GM19372 (cell line): Measurements from ENCODE around the gene MORC3.
"Not testable (repeated sequence)": the region's sequence is repeated elsewhere in the genome, so short reads cannot be mapped to it uniquely, and the experiment has no call there.

Experiments used
- ATAC-seq: cut with Tn5 transposase; IDR thresholded peaks from one replicate; pipeline ENCODE4 v1.9.1; 2021; ENCODE audit warnings: mild to moderate bottlenecking, low read depth, moderate library complexity; ENCODE audit not compliant: unreplicated experiment

Gene MORC3

DNA sequence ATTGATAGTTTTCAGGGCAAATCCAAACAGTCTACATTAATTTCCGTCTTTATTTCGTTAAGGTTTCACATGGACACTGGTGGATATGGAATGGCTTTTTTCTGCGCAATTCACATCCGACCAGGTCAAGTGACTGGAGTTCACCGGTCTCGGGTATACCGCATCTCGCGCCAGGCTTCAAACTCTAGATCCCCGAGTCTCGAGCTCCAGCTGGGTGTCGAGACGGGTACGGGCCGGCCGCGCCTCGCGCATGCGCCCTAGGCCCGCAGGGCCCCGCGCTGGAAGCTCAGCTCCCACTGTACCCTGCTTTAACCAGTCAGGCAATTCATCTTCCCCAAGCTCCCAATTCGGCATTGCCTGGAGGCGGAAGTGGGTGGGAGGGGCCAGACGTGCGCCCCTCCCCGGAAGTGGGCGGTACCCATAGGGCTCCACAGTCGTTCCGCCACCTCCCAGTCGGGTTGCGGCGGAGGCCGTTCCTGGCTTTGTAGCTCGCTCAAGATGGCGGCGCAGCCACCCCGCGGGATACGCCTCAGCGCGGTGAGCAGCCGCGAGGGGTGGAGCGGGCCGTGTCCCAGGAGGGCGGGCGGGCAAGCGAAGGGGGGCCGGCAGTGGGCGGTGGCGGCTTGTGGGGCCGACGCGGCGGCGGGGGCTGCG, at the start of gene MORC3:
Gene MORC3 (plus strand): TSS at position 431 of the 654 bp plus-strand sequence. CDS start 68 bp downstream, at position 499.
- ATAC-seq = peak; percentile 80

DNA sequence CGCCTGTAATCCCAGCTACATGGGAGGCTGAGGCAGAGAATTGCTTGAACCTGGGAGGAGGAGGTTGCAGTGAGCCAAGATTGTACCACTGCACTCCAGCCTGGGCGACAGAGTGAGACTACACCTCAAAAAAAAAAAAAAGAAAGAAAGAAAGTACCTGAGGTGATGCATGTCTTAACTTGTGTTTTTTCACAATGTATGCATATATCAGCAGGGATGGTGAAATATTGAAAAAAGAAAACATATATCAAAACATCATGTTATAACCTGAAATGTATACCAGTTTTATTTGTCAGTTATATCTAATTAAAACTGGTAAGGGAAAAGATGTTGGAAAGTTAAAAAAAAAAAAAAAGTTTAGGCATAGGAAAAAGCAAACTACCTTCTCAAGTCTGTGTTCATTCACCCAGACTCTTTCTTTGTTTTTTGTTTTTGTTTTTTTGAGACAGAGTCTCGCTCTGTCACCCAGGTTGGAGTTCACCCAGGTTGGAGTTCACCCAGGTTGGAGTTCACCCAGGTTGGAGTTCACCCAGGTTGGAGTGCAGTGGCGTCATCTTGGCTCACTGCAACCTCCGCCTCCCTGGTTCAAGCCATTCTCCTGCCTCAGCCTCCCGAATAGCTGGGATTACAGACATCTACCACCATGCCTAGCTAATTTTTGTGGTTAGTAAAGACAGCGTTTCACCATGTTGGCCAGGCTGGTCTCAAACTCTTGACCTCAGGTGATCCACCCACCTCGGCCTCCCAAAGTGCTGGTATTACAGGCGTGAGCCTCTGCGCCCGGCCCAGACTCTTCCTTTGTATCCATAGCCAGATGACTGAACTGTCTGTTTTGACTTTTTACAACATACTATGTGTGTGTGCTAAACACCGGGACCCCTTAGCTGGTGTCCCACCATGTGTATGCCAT, 49.0 kb upstream of the MORC3 start:
- ATAC-seq = not testable (repeated sequence)

DNA sequence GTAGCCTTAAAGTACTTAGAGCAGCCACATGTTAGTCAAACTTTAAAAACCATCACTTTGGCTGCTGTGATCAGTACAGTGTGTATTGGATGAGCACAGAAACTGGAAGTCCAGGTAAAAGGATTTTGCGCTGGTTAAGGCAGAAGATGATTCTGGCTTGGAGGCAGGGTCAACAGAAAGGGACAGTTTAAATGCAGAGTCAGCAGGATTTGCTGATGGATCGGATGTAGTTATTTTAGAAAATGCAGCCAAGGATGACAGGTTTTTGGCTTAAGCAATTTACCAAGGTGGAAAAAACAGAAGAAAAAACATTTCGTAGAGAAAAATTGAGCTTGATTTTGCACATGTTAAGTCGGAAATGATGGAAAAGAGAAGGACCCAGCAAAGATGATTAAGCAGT, 45.9 kb upstream of the MORC3 start:
- ATAC-seq = no peak

GRCh38 chr21:36282568-36283230, 37.3 kb upstream of the MORC3 start:
- ATAC-seq = no peak

DNA sequence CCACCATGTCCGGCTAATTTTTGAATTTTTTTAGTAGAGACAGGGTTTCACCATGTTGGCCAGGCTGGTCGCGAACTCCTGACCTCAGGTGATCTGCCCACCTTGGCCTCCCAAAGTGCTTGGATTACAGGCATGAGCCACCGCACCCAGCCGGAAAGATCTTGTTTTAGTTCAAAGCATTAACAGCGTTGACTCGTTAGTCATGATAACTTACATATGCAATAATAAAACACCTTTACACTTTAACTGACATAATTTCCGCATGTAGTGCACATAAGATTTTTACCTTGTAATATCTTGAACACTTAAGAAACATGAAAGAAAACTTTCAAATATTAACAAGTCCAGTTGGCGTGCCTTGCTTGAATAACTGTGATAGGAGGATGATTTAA, 36.8 kb upstream of the MORC3 start:
- ATAC-seq = not testable (repeated sequence)

DNA sequence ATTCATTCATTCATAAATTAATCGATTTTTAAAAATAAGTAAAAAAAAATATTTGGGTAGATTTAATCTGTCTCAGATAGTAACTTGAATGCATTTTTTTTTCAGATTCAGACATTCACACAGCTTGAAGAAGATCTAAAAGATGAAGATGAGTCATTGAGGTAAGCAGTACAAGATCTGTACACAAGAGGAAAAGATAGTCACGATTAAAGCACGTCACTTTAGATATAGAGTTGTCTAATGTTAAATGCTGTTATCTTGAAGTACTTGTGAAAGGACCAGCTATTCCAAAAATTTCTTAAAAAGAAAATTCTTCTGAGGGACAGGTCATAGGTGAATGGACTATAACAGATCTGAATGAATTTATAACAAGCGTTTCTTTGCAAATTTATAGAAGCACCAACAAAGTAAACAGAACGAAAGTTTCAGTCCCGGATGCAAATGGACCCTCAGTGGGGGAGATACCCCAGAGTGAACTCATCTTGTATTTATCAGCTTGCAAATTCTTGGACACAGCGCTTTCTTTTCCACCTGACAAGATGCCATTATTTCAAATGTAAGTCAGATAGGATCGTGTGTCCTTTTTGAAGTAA, 31.2 kb upstream of the MORC3 start:
- ATAC-seq = no peak

DNA sequence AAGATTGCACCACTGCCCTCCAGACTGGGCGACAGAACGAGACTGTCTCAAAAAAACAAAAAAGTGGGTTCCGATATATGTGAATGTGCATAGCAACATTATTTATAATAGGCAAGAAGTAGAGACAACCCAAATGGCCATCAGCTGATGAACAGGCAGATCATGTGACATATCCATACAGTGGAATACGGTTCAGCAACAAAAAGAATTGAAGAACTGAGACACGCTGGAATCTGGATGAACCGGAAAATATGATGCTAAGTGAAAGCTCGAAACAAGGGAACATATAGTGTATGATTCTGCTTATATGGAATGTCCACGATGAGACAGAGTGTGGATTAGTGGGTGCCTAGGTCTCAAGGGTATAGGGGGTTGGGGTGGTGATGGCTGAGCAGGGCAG, 28.5 kb upstream of the MORC3 start:
- no peak for ATAC-seq

GRCh38 chr21:36297406-36297937, 22.5 kb upstream of the MORC3 start:
- no peak for ATAC-seq

DNA sequence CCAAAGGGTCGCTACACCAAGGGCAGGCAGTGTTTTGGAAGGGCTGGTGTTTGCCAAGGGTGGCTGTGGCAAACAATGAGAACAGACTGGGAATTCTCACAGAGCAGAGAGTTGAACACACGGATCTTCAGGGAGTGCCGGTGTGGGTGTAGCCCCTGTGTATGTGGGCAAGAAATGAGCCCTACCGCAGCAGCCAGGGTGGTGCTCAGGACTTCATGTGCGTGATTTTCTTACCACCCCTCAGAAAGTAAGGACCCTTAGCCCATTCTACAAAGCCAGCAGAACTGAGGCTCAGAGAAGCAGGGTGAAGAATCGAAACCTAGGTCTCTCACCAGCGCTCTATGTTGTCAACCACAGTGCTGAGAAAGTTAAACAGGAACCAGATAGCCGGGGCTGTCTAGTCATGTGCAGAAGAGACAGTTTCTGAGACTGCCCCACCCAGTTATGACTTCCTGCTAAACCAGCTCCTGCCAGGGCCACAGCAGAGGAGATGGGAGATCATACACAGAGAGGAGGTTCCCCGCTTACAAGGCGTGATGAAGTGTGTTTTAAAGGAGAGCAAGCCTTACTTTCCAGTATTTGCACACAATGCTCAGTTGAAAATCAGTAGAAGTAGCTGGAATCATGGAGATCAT, 21.9 kb upstream of the MORC3 start:
- peak; percentile 98 for ATAC-seq

- no peak for ATAC-seq
Measured at GRCh38 chr21:36306872-36307534, 13.0 kb upstream of the MORC3 start.

- ATAC-seq = peak; percentile 75
Measured at GRCh38 chr21:36310016-36310415, 10.0 kb upstream of the MORC3 start.

DNA sequence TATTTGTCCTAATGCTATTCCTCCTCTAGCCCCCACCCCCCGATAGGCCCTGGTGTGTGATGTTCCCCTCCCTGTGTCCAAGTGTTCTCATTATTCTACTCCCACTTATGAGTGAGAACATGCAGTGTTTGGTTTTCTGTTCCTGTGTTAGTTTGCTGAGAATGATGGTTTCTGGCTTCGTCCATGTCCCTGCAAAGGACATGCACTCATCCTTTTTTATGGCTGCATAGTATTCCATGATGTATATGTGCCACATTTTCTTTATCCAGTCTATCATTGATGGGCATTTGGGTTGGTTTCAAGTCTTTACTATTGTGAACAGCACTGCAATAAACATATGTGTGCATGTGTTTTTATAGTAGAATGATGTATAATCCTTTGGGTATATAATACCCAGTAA, 6.6 kb upstream of the MORC3 start:
- not testable (repeated sequence) for ATAC-seq

- not testable (repeated sequence) for ATAC-seq
Measured at GRCh38 chr21:36316045-36316444, 4.0 kb upstream of the MORC3 start.

GRCh38 chr21:36316872-36317484, 3.0 kb upstream of the MORC3 start:
- no peak for ATAC-seq

GRCh38 chr21:36319406-36319766, 611 bp upstream of the MORC3 start:
- not testable (repeated sequence) for ATAC-seq

DNA sequence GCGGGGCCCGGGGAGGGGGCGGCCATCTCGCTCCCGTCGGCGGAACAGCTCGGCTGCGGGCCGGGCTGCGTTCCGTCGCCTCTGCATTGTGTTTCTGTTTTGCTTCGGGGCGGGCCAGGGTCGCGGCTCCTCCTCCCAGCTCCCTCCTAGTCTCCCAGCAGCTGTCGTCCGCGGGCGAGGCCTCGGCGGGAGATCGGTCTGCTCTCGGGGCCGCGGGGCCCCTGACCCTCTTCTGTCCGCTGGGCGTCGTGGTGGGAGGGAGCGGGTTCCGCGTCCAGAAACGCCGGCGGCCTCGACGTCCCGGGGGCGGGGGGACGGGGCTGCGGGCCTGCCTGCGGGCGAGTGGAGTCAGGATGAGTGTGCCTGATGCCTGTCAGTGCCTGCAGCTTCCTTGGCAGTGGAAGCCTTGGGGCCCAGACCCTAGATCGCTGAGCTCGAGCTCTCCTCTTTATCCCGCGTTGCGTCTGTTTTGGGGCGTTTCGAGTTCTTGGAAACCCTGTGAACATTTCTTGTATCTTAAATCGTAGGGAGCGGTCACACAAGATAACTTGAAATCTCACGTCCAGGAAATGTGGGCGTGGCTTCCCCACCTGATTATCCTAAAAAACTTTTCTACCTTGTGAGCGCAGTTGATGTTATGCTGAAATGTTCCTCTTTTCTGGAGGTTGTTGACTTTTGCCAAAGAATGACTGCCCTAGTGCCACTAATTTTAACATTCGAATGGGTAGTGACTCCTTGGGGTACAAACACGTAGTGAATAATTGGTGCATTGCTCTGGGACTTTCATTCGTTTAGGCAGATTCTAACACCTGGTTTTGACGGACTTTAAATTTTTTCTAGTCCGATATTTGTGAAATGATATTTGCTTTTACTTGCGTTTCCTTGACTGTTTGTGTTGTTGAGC, 676 bp downstream of the MORC3 start:
- peak; percentile 40 for ATAC-seq

GRCh38 chr21:36321325-36322082, 1.5 kb downstream of the MORC3 start:
- ATAC-seq = no peak

DNA sequence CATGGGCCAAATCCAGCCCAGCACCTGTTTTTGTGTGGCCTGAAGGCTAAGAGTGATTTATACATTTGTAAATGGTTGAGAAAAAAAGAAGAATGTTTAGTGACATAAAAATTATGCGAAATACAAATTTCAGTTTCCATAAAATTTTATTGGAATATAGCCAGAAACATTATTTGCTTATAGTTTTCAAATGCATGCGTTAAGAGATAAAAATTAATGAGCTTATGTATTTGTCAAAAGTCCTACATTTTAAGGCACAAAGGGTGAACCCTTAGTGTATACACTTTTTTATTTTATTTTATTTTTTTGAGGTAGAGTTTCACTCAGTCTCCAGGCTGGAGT, 2.1 kb downstream of the MORC3 start:
- ATAC-seq = no peak
